ENCODE results near the gene U2SURP.

Gene U2SURP

GRCh38 chr3:143001369-143002082 lies at the start of gene U2SURP:
Gene U2SURP (plus strand): TSS chr3:143001570. CDS start chr3:143001629, 59 bp downstream.
- H3K36me3 Mint-ChIP-seq (ENCODE audit: low read depth): peaks cover 40% of the 10 kb centered on the region
- DNase-seq: peak; percentile 90
- H3K27ac Mint-ChIP-seq: peak within 1 kb of the TSS; percentile 100
- peaks cover 2% of the 10 kb centered on the region for H3K27me3 Mint-ChIP-seq
- peak within 1 kb of the TSS; percentile 97 for H3K4me3 Mint-ChIP-seq
- peaks cover 39% of the 10 kb centered on the region for H3K4me1 Mint-ChIP-seq (ENCODE audit: low read depth)
- H3K9me3 Mint-ChIP-seq: no peaks in the 10 kb centered on the region

GRCh38 chr3:142951794-142952193 lies 49.6 kb upstream of the U2SURP start:
- peaks cover 49% of the 10 kb centered on the region for H3K27me3 Mint-ChIP-seq

GRCh38 chr3:142952272-142953193 lies 48.8 kb upstream of the U2SURP start:
- H3K27me3 Mint-ChIP-seq: peaks cover 49% of the 10 kb centered on the region
- H3K27ac Mint-ChIP-seq: no peak overlapping the region
- DNase-seq: no peak
- H3K4me1 Mint-ChIP-seq (ENCODE audit: low read depth): peaks cover 7% of the 10 kb centered on the region
- H3K36me3 Mint-ChIP-seq (ENCODE audit: low read depth): no peaks in the 10 kb centered on the region
- H3K4me3 Mint-ChIP-seq: no peak overlapping the region
- H3K9me3 Mint-ChIP-seq: no peaks in the 10 kb centered on the region

More at GRCh38 chr3:142951794-142952193, 49.6 kb upstream of the U2SURP start:
- Mint-ChIP-seq H3K36me3 (ENCODE audit: low read depth) (no peaks in the 10 kb centered on the region), H3K27ac (no peak overlapping the region), H3K9me3 (no peaks in the 10 kb centered on the region), H3K4me3 (no peak overlapping the region), H3K4me1 (ENCODE audit: low read depth) (peaks cover 11% of the 10 kb centered on the region)
- no peak for DNase-seq

DNA sequence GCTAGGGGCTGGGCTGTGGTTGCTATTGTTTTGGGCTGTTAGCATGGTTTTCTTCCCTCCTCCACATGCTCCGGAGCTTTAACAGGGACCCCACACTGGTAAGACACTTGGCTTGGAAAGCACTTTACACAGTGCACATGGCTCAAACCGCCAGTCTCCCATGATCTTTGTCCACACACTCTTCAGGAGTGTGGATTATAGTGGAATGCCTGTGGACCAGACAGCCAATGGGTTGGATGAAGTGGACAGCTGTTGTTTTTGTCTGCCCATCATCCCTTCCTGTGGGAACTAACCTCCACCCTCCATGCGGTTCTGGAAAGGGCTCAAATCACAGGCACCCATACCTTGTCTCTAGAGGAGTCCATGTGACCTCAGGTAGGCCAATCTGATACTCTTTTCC lies 47.9 kb upstream of the U2SURP start:
- Mint-ChIP-seq H3K27me3 (peaks cover 46% of the 10 kb centered on the region), H3K4me1 (ENCODE audit: low read depth) (no peaks in the 10 kb centered on the region), H3K4me3 (no peak overlapping the region), H3K36me3 (ENCODE audit: low read depth) (no peaks in the 10 kb centered on the region), H3K27ac (no peak overlapping the region), H3K9me3 (no peaks in the 10 kb centered on the region)
- no peak for DNase-seq

- no peak overlapping the region for H3K4me3 Mint-ChIP-seq
- no peaks in the 10 kb centered on the region for H3K9me3 Mint-ChIP-seq
- H3K27ac Mint-ChIP-seq: no peak overlapping the region
- H3K27me3 Mint-ChIP-seq: peaks cover 70% of the 10 kb centered on the region
- no peak for DNase-seq
- peaks cover 9% of the 10 kb centered on the region for H3K4me1 Mint-ChIP-seq (ENCODE audit: low read depth)
- H3K36me3 Mint-ChIP-seq (ENCODE audit: low read depth): no peaks in the 10 kb centered on the region
Observed at GRCh38 chr3:142958707-142959106, 42.7 kb upstream of the U2SURP start.

- H3K27ac Mint-ChIP-seq: no peak overlapping the region
- H3K9me3 Mint-ChIP-seq: no peaks in the 10 kb centered on the region
- H3K36me3 Mint-ChIP-seq (ENCODE audit: low read depth): no peaks in the 10 kb centered on the region
- peaks cover 72% of the 10 kb centered on the region for H3K27me3 Mint-ChIP-seq
- H3K4me1 Mint-ChIP-seq (ENCODE audit: low read depth): peaks cover 14% of the 10 kb centered on the region
- no peak for DNase-seq
- H3K4me3 Mint-ChIP-seq: no peak overlapping the region
Observed at GRCh38 chr3:142960322-142960850, 41.0 kb upstream of the U2SURP start.

DNA sequence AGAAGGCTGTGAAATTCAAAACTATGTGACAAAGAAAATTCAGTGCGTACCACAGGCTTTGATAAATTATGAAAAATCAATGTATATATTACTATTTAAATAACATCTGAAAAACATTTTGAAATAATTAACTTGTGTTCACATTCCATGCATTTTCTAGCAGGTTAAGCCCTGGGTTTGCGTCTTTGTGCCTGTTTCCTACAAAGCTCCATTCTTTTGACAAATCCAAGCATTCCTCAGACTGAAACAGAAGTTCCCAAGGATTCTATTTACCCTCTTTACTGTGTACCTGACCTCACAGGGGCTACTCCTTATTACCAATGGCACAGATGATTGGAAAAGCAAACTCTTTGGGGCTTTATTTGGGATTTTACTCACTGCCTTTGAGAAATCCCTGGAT lies 39.8 kb upstream of the U2SURP start:
- DNase-seq: no peak
- H3K4me1 Mint-ChIP-seq (ENCODE audit: low read depth): peaks cover 14% of the 10 kb centered on the region
- no peak overlapping the region for H3K27ac Mint-ChIP-seq
- H3K9me3 Mint-ChIP-seq: no peaks in the 10 kb centered on the region
- peaks cover 76% of the 10 kb centered on the region for H3K27me3 Mint-ChIP-seq
- H3K36me3 Mint-ChIP-seq (ENCODE audit: low read depth): no peaks in the 10 kb centered on the region
- no peak overlapping the region for H3K4me3 Mint-ChIP-seq

GRCh38 chr3:142962175-142962519 lies 39.2 kb upstream of the U2SURP start:
- H3K27me3 Mint-ChIP-seq: peaks cover 73% of the 10 kb centered on the region
- H3K4me3 Mint-ChIP-seq: peak overlapping the region; percentile 73
- no peaks in the 10 kb centered on the region for H3K9me3 Mint-ChIP-seq
- H3K36me3 Mint-ChIP-seq (ENCODE audit: low read depth): no peaks in the 10 kb centered on the region
- no peak for DNase-seq
- peaks cover 14% of the 10 kb centered on the region for H3K4me1 Mint-ChIP-seq (ENCODE audit: low read depth)
- no peak overlapping the region for H3K27ac Mint-ChIP-seq

GRCh38 chr3:142962520-142963233 lies 38.7 kb upstream of the U2SURP start:
- H3K36me3 Mint-ChIP-seq (ENCODE audit: low read depth): no peaks in the 10 kb centered on the region
- peaks cover 67% of the 10 kb centered on the region for H3K27me3 Mint-ChIP-seq
- H3K4me3 Mint-ChIP-seq: peak overlapping the region; percentile 73
- no peaks in the 10 kb centered on the region for H3K9me3 Mint-ChIP-seq
- H3K27ac Mint-ChIP-seq: no peak overlapping the region
- peaks cover 14% of the 10 kb centered on the region for H3K4me1 Mint-ChIP-seq (ENCODE audit: low read depth)
- no peak for DNase-seq

DNA sequence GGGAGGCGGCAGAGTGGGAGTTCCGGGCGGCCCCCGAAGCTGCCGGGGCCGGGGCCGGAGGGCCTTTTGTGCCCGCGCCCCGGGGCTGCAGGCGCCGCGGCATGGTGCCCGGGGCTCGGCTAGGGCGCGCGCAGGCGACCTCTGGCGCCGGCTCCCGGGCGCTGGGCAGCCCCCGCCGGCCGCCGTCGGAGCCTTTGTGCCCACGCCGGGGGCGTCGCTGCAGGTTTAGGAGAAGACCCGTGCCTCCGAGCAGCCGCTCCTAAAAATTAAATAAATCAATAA lies 38.2 kb upstream of the U2SURP start:
- Mint-ChIP-seq H3K36me3 (ENCODE audit: low read depth) (no peaks in the 10 kb centered on the region), H3K9me3 (no peaks in the 10 kb centered on the region), H3K4me3 (peak overlapping the region; percentile 73), H3K4me1 (ENCODE audit: low read depth) (peaks cover 14% of the 10 kb centered on the region), H3K27me3 (peaks cover 68% of the 10 kb centered on the region), H3K27ac (no peak overlapping the region)
- DNase-seq: no peak

- Mint-ChIP-seq H3K27ac (no peak within 1 kb of the TSS), H3K9me3 (no peaks in the 10 kb centered on the region), H3K36me3 (ENCODE audit: low read depth) (no peaks in the 10 kb centered on the region), H3K4me3 (peak within 1 kb of the TSS; percentile 73), H3K4me1 (ENCODE audit: low read depth) (peaks cover 11% of the 10 kb centered on the region), H3K27me3 (peaks cover 64% of the 10 kb centered on the region)
- DNase-seq: peak; percentile 51
Observed at GRCh38 chr3:142963516-142964448, 37.6 kb upstream of the U2SURP start, which contains the start of gene PAQR9. Gene PAQR9 (minus strand): TSS chr3:142963674. CDS start chr3:142963336, 338 bp downstream.

DNA sequence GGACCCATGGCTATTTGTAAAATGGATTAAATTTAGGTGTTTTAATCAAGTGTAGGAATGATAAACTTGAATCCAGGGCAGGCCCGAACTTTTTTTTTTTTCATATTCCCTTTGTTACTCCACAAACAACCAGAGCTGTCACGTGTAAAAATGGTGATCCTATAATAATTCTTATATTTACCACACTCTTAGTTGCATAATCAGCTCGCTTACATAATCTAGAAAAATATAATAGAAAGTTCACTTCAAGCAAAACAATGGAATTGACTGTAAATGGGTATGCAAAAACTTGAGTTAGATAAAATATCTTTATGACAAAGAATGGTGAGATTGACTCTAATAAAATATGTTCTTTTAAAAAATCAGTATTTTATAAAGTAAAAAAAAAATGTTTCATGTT lies 35.8 kb upstream of the U2SURP start:
- no peak for DNase-seq
- peaks cover 58% of the 10 kb centered on the region for H3K27me3 Mint-ChIP-seq
- H3K36me3 Mint-ChIP-seq (ENCODE audit: low read depth): no peaks in the 10 kb centered on the region
- H3K27ac Mint-ChIP-seq: no peak overlapping the region
- peaks cover 11% of the 10 kb centered on the region for H3K4me1 Mint-ChIP-seq (ENCODE audit: low read depth)
- H3K4me3 Mint-ChIP-seq: no peak overlapping the region
- H3K9me3 Mint-ChIP-seq: no peaks in the 10 kb centered on the region

- Mint-ChIP-seq H3K9me3 (no peaks in the 10 kb centered on the region), H3K27ac (no peak overlapping the region), H3K36me3 (ENCODE audit: low read depth) (no peaks in the 10 kb centered on the region), H3K27me3 (peaks cover 57% of the 10 kb centered on the region), H3K4me1 (ENCODE audit: low read depth) (peaks cover 11% of the 10 kb centered on the region), H3K4me3 (no peak overlapping the region)
- no peak for DNase-seq
Observed at GRCh38 chr3:142966808-142967207, 34.6 kb upstream of the U2SURP start.
